SJCRH30 (cell line): ENCODE measurements around the gene EIF2AK2. TPM values are rescaled to one million over a fixed set of nuclear protein-coding genes. Genes with fewer than 3 reads are reported as not detected.
A peak's percentile ranks its signal among the peaks of the same experiment; 100 is the strongest.
"Not testable (repeated sequence)": the region's sequence is repeated elsewhere in the genome, so short reads cannot be mapped to it uniquely, and the experiment has no call there.

ENCODE experiments used
- DNase-seq, 2 experiments: peaks; one replicate each; pipeline ENCODE4 v3.0.0-alpha.2; 2015 to 2020
- H3K27ac ChIP-seq: fragments of 250-450 bp; sonication (Bioruptor Pico); 2 replicates; pipeline ENCODE4 v1.5.1; 2020; ENCODE audit warnings: mild to moderate bottlenecking, moderate library complexity
- H3K27me3 ChIP-seq: fragments of 250-450 bp; sonication (Bioruptor Pico); 2 replicates; pipeline ENCODE4 v1.5.1; 2020; ENCODE audit warnings: mild to moderate bottlenecking, moderate library complexity
- H3K36me3 ChIP-seq: fragments of 250-450 bp; sonication (Bioruptor Pico); 2 replicates; pipeline ENCODE4 v1.5.1; 2020; ENCODE audit warnings: mild to moderate bottlenecking, moderate library complexity
- H3K4me1 ChIP-seq: fragments of 250-450 bp; sonication (Bioruptor Pico); 2 replicates; pipeline ENCODE4 v1.5.1; 2020; ENCODE audit warnings: mild to moderate bottlenecking, moderate library complexity
- H3K4me3 ChIP-seq: fragments of 250-450 bp; sonication (Bioruptor Pico); 2 replicates; pipeline ENCODE4 v1.5.1; 2020; ENCODE audit warnings: mild to moderate bottlenecking, moderate library complexity
- H3K9me3 ChIP-seq: fragments of 250-450 bp; sonication (Bioruptor Pico); replicated peaks from 2 replicates; pipeline ENCODE4 v1.5.1; 2020; ENCODE audit warnings: mild to moderate bottlenecking, moderate library complexity
- total RNA-seq: library from RNA; depleted of rRNA; stranded (reverse); fragments of >200 nt; shearing (Covaris generic); gene quantifications from 2 replicates; pipeline ENCODE4 v1.2.3, GENCODE V29; 2014; rRNA removed

The EIF2AK2 gene
- total RNA-seq: 35.4 and 46.0 TPM in 2 replicates

DNA sequence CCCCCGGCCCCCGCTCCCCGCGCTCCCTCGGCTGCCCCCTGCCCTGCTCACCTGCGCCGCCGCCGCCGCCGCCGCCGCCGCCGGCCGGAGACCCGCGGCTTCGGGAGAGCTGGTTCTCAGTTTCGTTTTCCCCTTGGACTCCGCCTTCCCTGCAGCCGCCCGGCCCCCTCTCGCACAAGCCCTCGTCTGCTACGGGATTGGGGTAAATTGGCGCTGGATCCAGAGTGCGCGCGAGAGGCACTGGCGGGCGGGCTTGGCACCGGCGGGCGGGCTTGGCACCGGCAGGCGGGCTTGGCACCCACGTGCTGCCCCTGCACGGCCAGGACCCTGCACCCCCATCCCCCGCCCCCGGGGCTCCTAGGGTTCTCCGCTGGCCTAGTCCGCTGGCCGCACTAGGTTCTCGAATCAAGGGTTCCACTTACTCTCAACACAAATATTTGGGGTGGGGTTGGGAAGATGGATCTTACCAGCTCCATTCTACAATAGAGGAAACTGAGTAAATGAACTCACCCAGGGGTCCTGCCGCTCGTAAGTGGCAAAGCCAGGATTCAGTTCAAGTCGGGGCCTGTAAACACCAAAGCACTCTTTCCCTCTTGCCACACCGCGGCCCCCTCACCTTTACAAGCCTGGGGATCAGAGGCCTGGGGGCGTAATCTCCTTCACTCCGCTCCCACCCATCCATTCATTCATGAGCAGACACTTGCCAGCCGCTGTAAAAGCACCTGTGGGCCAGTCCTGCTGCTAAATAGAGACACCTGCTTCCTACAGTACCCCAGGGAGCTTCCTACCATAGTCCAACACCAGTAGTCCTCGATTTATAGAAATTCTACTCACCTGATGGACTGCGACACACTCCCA is at the start of gene EIF2AK2:
Gene EIF2AK2 (minus strand): TSS at position 124 of the 858 bp plus-strand sequence. CDS start 9,174 bp downstream, outside the sequence.
- Histone ChIP-seq H3K9me3 (no peaks in the 10 kb centered on the region), H3K27me3 (no peaks in the 10 kb centered on the region), H3K4me3 (peak within 1 kb of the TSS; percentile 71), H3K4me1 (peaks cover 4% of the 10 kb centered on the region; the same call in 1 of the 2 replicates), H3K27ac (peak within 1 kb of the TSS; percentile 42), H3K36me3 (no peaks in the 10 kb centered on the region; the same call in 1 of the 2 replicates)
- DNase-seq: peak; percentile 88 to 89

- Histone ChIP-seq H3K9me3 (peaks cover 26% of the 10 kb centered on the region), H3K27me3 (no peaks in the 10 kb centered on the region), H3K36me3 (peaks cover 98% of the 10 kb centered on the region), H3K4me1 (no peaks in the 10 kb centered on the region), H3K4me3 (no peak overlapping the region), H3K27ac (no peak overlapping the region)
- DNase-seq: no peak
These were observed 49.0 kb upstream of the EIF2AK2 start for GRCh38 chr2:37205689-37206341.

- DNase-seq, H3K27ac ChIP-seq, H3K4me3 ChIP-seq, H3K4me1 ChIP-seq, H3K27me3 ChIP-seq: not testable (repeated sequence)
- H3K9me3 ChIP-seq: peaks cover 26% of the 10 kb centered on the region
- H3K36me3 ChIP-seq: peaks cover 97% of the 10 kb centered on the region
These were observed 48.4 kb upstream of the EIF2AK2 start for GRCh38 chr2:37205071-37205661.

DNA sequence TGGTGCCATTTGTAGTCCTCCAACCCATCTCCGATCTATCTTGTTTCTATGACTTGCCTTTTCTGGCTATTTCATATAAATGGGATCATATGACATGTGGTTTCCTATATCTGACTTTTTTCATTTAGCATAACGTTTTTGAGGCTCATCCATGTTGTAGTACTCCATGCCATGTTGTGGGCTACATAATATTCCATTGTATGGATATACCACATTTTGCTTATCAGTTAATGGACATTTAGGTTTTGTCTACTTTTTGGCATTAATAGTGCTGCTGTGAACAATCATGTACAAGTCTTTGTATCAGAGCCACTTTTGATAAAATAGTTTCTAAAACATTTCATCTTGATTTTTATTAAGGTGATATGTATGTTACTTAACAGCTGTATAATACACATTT is 46.9 kb upstream of the EIF2AK2 start:
- Histone ChIP-seq H3K4me3 (no peak overlapping the region), H3K36me3 (peaks cover 83% of the 10 kb centered on the region), H3K9me3 (peaks cover 18% of the 10 kb centered on the region), H3K4me1 (no peaks in the 10 kb centered on the region), H3K27me3 (no peaks in the 10 kb centered on the region), H3K27ac (no peak overlapping the region)
- DNase-seq: no peak

- no peaks in the 10 kb centered on the region for H3K27me3 ChIP-seq
- peaks cover 6% of the 10 kb centered on the region; the same call in 1 of the 2 replicates for H3K9me3 ChIP-seq
- no peak overlapping the region for H3K4me3 ChIP-seq
- H3K27ac ChIP-seq: no peak overlapping the region
- no peak for DNase-seq
- H3K4me1 ChIP-seq: peaks cover 4% of the 10 kb centered on the region; the same call in 1 of the 2 replicates
- H3K36me3 ChIP-seq: peaks cover 63% of the 10 kb centered on the region
These were observed 45.0 kb upstream of the EIF2AK2 start for GRCh38 chr2:37201766-37202165.

DNA sequence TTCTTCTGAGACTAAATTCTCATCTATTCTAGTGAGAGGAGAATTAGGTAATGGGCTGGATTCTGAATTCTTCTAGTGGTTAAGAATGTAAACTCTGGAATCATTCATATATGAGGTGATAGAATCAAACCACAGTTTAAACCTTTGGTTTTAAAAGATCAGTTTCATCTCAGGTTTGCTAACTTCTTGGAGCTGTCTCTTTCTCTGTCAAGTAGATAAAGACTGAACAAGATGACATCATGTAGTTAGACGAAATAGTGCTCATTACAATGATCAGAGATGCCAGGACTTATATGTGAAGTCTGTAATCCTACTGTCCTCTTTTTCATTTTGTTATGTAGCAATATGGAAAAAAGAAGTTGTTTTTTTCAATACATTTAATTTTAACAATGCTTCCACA is 44.4 kb upstream of the EIF2AK2 start:
- Histone ChIP-seq H3K4me1 (peaks cover 4% of the 10 kb centered on the region; the same call in 1 of the 2 replicates), H3K27ac (no peak overlapping the region), H3K4me3 (no peak overlapping the region), H3K9me3 (peaks cover 6% of the 10 kb centered on the region; the same call in 1 of the 2 replicates), H3K36me3 (peaks cover 58% of the 10 kb centered on the region), H3K27me3 (no peaks in the 10 kb centered on the region)
- no peak for DNase-seq

GRCh38 chr2:37198681-37199065 is 41.9 kb upstream of the EIF2AK2 start:
- H3K36me3 ChIP-seq: peaks cover 32% of the 10 kb centered on the region
- no peaks in the 10 kb centered on the region for H3K27me3 ChIP-seq
- H3K4me3 ChIP-seq: no peak overlapping the region
- H3K4me1 ChIP-seq: peaks cover 4% of the 10 kb centered on the region; the same call in 1 of the 2 replicates
- no peak for DNase-seq
- no peak overlapping the region for H3K27ac ChIP-seq
- H3K9me3 ChIP-seq: peaks cover 3% of the 10 kb centered on the region; the same call in 1 of the 2 replicates

DNA sequence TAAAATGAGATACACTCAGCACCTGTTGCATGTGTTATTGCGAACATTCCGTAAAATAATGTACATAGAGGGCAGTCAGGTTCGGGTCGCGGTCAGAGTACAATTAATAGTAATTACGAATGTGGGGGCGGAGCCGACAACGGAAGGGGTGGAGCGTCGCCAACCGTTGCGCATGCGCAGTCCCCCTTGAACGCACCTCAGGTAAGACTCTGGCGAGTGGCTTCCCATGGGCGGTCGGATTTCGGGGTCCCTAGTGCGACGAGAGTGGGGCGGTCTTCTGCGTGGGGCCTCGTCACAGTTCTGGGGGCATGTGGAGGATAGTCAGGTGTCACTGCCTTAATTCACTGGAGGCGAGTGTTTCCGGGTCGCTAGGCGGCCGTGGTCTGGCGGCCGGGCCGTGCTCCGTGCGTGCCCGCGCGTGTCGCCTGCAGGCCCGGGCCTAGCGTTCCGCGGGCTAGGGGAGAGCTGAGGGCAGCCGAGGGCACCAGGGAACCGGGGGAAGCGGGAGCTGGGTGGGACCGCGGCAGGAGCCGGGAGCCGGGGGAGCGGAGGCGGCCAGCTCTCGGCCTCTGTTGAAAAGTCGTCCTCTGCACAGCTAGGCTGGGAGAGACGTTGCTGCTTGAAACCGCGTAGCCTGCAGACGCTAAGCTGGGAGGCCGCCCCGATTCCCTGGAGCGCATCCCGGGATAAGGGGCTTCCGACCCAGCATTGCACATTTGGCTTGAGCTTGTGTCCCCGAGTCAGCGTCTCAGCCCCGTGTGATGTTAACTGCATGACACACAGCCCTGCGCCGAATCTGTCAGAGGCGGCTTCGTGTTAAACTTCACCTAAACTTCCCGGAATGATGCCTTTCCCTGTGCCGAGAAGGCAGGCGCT is 39.8 kb upstream of the EIF2AK2 start, which contains the start of gene CEBPZOS:
Gene CEBPZOS (plus strand): TSS at position 177 of the 876 bp plus-strand sequence. CDS start 3,209 bp downstream, outside the sequence.
- Histone ChIP-seq H3K4me3 (peak within 1 kb of the TSS; percentile 87), H3K4me1 (peaks cover 4% of the 10 kb centered on the region; the same call in 1 of the 2 replicates), H3K9me3 (no peaks in the 10 kb centered on the region), H3K27ac (peak within 1 kb of the TSS; percentile 50), H3K27me3 (no peaks in the 10 kb centered on the region), H3K36me3 (peaks cover 13% of the 10 kb centered on the region)
- peak; percentile 85 to 93 for DNase-seq

DNA sequence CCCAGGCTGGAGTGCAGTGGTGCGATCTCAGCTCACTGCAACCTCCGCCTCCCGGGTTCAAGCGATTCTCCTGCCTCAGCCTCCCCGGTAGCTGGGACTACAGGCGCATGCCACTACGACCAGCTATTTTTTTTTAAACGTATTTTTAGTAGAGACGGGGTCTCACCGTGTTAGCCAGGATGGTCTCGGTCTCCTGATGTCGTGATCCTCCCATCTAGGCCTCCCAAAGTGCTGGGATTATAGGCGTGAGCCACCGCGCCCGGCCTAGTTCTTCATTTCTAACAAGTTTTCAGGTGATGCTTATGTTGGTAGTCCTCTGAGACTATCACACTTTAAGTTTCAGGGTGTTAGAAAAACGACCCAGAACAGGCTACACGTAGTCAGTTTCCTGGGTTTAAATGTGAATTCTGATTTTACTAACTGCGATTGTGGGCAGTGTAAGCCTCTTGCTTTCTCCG is 39.1 kb upstream of the EIF2AK2 start:
- DNase-seq, H3K4me1 ChIP-seq, H3K36me3 ChIP-seq, H3K27me3 ChIP-seq, H3K9me3 ChIP-seq: not testable (repeated sequence)
- Histone ChIP-seq H3K27ac (peak overlapping the region; percentile 50), H3K4me3 (peak overlapping the region; percentile 87)

DNA sequence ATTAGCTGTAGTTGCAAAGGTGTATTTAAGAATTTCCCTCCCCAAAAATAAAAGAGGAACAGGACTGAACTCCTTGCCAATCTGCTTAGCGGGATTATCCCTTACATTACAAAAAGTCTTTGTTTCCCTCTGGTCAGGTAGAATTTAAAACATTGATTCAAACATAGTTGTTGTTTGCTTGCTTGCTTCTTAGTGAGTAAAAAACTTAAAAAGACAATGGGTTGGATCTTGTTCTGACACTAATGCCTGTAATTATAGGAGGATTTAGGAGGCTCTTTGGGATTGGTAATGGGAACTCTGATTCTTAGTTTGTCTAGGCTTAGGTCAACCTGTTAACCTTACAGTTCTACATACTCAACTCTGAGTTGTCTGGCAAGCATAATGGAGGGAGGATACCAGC is 35.8 kb upstream of the EIF2AK2 start:
- DNase-seq: no peak
- H3K27ac ChIP-seq: no peak overlapping the region
- H3K4me3 ChIP-seq: no peak overlapping the region
- no peaks in the 10 kb centered on the region for H3K27me3 ChIP-seq
- no peaks in the 10 kb centered on the region for H3K9me3 ChIP-seq
- no peaks in the 10 kb centered on the region for H3K36me3 ChIP-seq
- H3K4me1 ChIP-seq: peaks cover 4% of the 10 kb centered on the region; the same call in 1 of the 2 replicates

- no peaks in the 10 kb centered on the region for H3K36me3 ChIP-seq
- H3K4me3 ChIP-seq: no peak overlapping the region
- H3K27ac ChIP-seq: no peak overlapping the region
- H3K4me1 ChIP-seq: no peaks in the 10 kb centered on the region
- H3K27me3 ChIP-seq: no peaks in the 10 kb centered on the region
- DNase-seq: no peak
- H3K9me3 ChIP-seq: no peaks in the 10 kb centered on the region
These were observed 35.0 kb upstream of the EIF2AK2 start for GRCh38 chr2:37191747-37192146.

DNA sequence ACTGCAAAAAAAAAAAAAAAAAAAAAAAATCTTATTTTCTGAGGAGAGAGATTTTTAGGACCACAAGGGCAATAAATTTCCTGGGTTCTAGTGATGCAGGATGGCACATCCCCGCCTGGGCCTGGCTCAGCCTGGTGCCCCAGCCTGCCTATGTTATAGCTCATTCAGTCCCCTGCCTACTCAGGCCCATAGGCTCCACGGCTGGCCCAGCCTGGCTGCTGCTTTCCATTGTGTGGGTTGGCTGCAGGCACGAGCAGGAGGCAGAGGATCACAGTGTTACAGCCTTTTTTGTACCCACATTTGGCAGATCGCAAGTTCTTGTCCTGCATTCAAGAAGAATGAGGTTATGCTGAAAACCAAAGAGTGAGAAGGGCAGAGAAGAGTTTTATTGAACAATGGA is 34.5 kb upstream of the EIF2AK2 start:
- Histone ChIP-seq H3K27me3 (no peaks in the 10 kb centered on the region), H3K27ac (no peak overlapping the region), H3K9me3 (no peaks in the 10 kb centered on the region), H3K36me3 (no peaks in the 10 kb centered on the region), H3K4me3 (no peak overlapping the region), H3K4me1 (no peaks in the 10 kb centered on the region)
- DNase-seq: no peak

DNA sequence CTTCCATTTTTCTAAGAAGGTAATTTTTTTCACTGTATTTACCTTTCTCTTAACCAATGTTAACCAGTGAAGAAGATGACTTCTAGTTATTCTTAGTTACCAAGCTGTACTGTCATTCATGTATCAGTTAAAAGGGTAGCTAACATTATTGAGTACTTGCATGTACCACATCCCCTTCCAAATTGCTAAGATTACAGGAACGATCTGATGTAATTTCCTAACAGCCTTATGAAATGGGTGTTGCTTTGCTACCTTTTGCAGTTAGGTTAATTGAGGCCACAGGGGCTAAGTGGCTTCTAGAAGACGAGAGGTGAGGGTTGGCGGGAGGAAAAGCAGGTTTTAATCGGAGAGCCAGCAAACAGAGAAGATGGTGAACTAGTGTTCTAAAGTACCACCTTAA is 33.5 kb upstream of the EIF2AK2 start:
- H3K27ac ChIP-seq: no peak overlapping the region
- H3K4me1 ChIP-seq: no peaks in the 10 kb centered on the region
- no peaks in the 10 kb centered on the region for H3K36me3 ChIP-seq
- no peaks in the 10 kb centered on the region for H3K27me3 ChIP-seq
- H3K9me3 ChIP-seq: no peaks in the 10 kb centered on the region
- DNase-seq: no peak
- H3K4me3 ChIP-seq: no peak overlapping the region
